Stimulated activated CD8-positive, alpha-beta memory T cell treated with anti-CD3 and anti-CD28 coated beads, Interleukin-15, amount 100 ng/mL, for 4 hours (primary cell): ENCODE measurements around the gene KLF7.
"Not testable (repeated sequence)": the region's sequence is repeated elsewhere in the genome, so short reads cannot be mapped to it uniquely, and the experiment has no call there.

ENCODE experiments used
- DNase-seq, 2 donors: peaks; one replicate each; pipeline ENCODE4 v3.0.0-alpha.2; 2020; ENCODE audit warnings: low read depth in 2 of 2

KLF7 gene

DNA sequence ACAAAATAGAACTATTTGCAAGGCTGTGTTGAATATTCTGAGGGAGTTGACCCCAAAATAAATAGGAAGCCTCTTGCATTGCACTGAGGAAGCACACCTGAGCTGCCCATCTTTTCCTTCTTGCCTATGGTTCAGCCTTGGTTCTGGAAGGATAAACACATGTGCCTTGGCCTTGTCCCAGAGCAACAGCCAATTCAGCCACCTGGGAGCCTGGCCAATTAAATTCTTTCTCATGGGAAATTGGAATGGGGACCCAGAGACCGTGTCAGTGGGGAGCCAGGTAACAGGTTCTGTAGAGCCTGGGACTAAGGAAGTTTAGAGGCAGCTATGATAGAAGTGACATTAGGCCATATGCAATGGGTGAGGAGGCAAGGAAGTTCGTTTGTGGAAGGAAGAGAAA lies 99.6 kb downstream of the KLF7 start:
- DNase-seq, result no peak

- no peak for DNase-seq
Observed at GRCh38 chr2:207064128-207064690, 101.5 kb downstream of the KLF7 start.

DNA sequence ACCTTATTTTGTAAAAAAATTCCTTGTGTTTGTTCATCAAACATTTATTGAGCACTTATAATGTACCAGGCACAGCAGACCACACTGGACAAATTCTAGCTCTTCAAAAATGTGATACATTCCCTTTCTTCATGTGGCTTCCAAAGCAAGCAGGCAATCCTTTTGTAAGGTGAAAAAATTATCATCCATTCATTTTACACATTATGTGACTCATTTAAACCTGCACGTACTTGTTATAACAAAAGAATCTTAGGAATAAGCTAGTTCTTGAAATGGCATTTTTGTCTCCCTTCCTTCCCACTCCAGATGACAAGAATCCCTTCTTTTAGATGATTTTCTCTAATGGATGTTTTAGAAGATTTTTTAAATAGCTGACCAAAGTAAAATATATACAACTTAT lies 104.6 kb downstream of the KLF7 start:
- DNase-seq, result no peak

DNA sequence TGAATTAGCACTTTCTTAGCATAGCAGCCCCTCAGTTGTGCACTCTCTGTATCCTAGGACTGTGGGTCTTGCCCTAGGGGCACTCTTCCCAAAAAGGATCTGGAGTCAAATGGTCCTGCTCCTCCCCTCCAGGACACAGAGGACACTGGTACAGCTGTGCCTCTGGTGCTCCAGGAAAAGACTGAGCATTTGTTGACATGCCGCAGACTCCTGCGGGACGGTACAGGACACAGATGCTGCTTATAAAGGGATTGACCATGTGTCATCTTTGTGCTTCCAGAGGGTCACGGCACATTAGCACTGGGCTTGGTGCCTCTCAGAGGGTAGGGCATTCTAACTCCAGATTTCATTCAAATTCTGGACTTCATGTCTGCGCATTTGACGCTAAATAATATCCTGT lies 110.5 kb downstream of the KLF7 start:
- DNase-seq, result no peak

DNA sequence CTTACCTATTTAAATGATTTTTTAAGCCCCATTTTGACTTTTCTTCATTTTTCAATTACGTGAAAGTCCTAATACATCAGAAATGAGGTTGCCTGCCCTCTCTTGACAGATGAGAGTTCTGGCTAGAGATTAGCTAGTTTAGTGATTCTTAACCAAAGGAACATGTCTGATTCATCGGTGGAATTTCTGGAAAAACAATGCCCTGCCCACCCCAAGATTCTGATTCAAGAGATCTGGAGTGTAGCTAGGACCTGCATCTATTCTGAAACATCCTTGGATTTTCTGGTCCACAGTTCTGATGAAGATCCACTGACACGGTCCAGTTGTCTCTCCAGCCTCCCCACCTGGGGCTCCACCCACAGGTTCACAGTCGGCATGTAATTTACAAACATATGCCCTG lies 111.2 kb downstream of the KLF7 start:
- no peak for DNase-seq

DNA sequence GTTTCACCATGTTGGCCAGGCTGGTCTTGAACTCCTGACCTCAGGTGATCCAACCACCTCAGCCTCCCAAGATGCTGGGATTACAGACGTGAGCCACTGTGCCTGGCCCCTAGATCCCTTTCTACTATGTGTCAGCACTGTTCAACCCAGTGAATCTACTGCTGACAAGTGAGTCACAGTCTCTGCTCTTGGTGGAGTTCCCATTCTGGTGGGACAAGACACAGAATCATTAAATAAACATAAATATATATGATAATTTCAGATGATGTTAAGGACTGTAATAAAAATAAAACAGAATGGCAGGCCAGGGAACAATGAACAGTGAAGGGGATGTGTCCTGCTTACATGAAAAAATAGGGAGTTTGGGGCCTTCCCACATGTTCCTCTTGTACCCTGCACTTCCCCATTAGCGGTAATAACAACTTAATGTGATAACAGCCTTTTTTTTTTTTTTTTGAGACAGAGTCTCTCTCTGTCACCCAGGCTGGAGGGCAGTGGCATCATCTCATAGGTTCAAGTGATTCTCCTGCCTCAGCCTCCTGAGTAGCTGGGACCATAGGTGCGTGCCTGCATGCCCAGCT lies 114.3 kb downstream of the KLF7 start:
- DNase-seq, result no peak

DNA sequence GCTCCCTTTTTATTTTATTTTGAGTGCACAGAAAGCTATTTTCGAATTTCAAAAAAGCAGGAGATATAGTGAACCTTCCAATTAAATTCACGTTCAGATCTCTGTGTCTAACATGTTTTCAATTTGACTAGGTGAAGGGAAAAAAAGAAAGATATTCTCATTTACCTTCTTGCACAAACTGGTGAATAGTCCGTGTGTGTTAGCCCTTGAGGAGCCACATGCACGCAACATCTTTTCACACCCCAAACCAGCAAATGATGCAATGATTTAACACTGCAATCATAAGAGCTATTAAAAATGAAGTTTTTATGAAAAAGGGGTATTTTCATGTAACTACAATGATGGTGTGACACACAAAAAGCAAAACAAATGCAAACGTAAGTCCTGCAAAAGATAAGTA lies 116.6 kb downstream of the KLF7 start:
- no peak for DNase-seq

- DNase-seq, result no peak
Observed at GRCh38 chr2:207048416-207048815, 117.3 kb downstream of the KLF7 start.

DNA sequence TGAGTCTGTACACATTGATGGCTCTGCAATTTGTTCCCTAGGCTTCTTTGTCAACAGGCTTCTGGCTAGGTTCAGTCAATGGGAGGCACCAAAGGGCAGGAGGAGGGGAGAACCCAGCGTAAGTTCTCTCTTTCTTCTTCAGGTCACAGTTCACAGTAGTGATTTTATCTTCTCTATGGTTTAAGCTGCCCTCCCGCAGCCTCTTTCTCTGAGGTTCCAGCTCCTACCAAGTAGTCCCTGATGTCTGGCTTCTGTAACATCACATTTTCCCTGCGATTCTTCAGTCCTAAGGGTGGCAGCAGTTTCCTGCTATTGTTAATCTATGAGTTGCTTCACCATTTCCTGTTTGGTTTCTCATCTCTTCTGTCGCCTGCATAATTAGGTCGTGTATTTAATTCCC lies 119.0 kb downstream of the KLF7 start:
- no peak for DNase-seq

- no peak for DNase-seq
Observed at GRCh38 chr2:207045531-207045930, 120.2 kb downstream of the KLF7 start.

- no peak for DNase-seq
Observed at GRCh38 chr2:207044379-207045362, 121.1 kb downstream of the KLF7 start.

GRCh38 chr2:207042841-207043240 lies 122.9 kb downstream of the KLF7 start:
- DNase-seq, result no peak

- DNase-seq, result no peak
Observed at GRCh38 chr2:207041786-207042554, 123.8 kb downstream of the KLF7 start.

DNA sequence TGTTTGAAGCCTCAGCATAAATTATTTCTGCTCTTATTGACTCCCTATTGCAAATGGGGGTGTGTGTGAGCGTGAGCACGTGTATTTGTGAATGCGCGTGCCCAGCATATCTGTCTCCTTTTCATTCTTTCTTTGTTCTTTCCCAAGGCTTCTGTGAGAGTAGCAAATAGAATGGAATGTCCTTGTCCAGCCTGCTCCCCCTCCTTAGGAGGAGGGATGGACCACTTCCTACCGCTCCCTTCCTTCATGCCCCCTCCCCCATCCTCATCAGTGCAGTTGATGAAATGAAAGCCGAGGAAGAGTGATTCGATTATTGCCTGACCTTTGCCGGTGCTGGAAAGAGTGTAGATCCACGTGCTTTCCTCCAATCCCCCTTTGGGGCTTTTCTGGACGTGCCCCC lies 124.5 kb downstream of the KLF7 start:
- DNase-seq, result no peak

GRCh38 chr2:207040696-207041095 lies 125.1 kb downstream of the KLF7 start:
- DNase-seq, result no peak

- no peak for DNase-seq
Observed at GRCh38 chr2:207039225-207039624, 126.5 kb downstream of the KLF7 start.

GRCh38 chr2:207038299-207038698 lies 127.4 kb downstream of the KLF7 start:
- no peak for DNase-seq

- DNase-seq, result no peak
Observed at GRCh38 chr2:207037896-207038295, 127.9 kb downstream of the KLF7 start.

DNA sequence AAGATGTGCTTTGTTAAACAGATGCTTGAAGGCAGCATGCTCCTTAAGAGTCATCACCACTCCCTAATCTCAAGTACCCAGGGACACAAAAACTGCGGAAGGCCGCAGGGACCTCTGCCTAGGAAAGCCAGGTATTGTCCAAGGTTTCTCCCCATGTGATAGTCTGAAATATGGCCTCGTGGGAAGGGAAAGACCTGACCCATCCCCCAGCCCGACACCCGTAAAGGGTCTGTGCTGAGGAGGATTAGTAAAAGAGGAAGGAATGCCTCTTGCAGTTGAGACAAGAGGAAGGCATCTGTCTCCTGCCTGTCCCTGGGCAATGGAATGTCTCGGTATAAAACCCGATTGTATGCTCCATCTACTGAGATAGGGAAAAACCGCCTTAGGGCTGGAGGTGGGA lies 128.7 kb downstream of the KLF7 start:
- DNase-seq, result not testable (repeated sequence)

GRCh38 chr2:207035875-207036274 lies 129.9 kb downstream of the KLF7 start:
- no peak for DNase-seq

DNA sequence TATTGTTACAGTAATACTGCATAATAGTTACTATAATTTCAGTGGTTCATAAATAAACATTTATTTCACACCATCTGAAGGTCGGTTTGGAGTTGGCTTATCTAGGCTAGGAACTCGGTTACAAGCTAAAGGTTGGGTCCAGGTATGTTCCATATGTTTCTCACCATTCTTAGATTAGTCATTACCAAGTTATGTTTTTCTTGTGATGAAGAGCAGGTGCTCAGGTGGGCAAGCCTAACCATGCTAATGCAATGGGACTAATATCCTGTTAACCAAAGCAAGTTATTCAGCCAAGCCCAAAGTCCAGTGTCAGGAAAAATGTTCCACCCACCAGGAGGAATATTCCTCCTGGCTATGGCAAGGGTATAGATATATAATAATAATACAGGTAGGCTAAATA lies 133.3 kb downstream of the KLF7 start:
- DNase-seq, result no peak
